ENCODE results near the gene BEND5.

Gene BEND5

GRCh38 chr1:48765335-48765734 lies 11.4 kb downstream of the BEND5 start:
- DNase-seq (ENCODE audit: low spot score) = no peak

- no peak for DNase-seq (ENCODE audit: low spot score)
These were observed 14.7 kb downstream of the BEND5 start for GRCh38 chr1:48761986-48762385.

GRCh38 chr1:48761411-48761810 lies 15.3 kb downstream of the BEND5 start:
- no peak for DNase-seq (ENCODE audit: low spot score)

- DNase-seq (ENCODE audit: low spot score) = no peak
These were observed 15.8 kb downstream of the BEND5 start for GRCh38 chr1:48760857-48761256.

- no peak for DNase-seq (ENCODE audit: low spot score)
These were observed 17.7 kb downstream of the BEND5 start for GRCh38 chr1:48758976-48759375.

- no peak for DNase-seq (ENCODE audit: low spot score)
These were observed 19.3 kb downstream of the BEND5 start for GRCh38 chr1:48757363-48757762.

- DNase-seq (ENCODE audit: low spot score) = no peak
These were observed 19.9 kb downstream of the BEND5 start for GRCh38 chr1:48756683-48757316.

GRCh38 chr1:48753293-48753692 lies 23.4 kb downstream of the BEND5 start:
- no peak for DNase-seq (ENCODE audit: low spot score)

- no peak for DNase-seq (ENCODE audit: low spot score)
These were observed 26.6 kb downstream of the BEND5 start for GRCh38 chr1:48750109-48750508.

- no peak for DNase-seq (ENCODE audit: low spot score)
These were observed 27.6 kb downstream of the BEND5 start for GRCh38 chr1:48749068-48749467.

GRCh38 chr1:48746906-48747305 lies 29.8 kb downstream of the BEND5 start:
- no peak for DNase-seq (ENCODE audit: low spot score)

GRCh38 chr1:48744032-48744431 lies 32.7 kb downstream of the BEND5 start:
- DNase-seq (ENCODE audit: low spot score) = no peak

GRCh38 chr1:48743480-48743879 lies 33.2 kb downstream of the BEND5 start:
- DNase-seq (ENCODE audit: low spot score) = no peak

GRCh38 chr1:48741380-48741779 lies 35.3 kb downstream of the BEND5 start:
- DNase-seq (ENCODE audit: low spot score) = no peak

GRCh38 chr1:48740621-48741020 lies 36.1 kb downstream of the BEND5 start:
- no peak for DNase-seq (ENCODE audit: low spot score)

GRCh38 chr1:48739091-48739490 lies 37.6 kb downstream of the BEND5 start:
- DNase-seq (ENCODE audit: low spot score) = no peak

- DNase-seq (ENCODE audit: low spot score) = no peak
These were observed 38.3 kb downstream of the BEND5 start for GRCh38 chr1:48738356-48738755.

- DNase-seq (ENCODE audit: low spot score) = no peak
These were observed 40.9 kb downstream of the BEND5 start for GRCh38 chr1:48735796-48736195.

- no peak for DNase-seq (ENCODE audit: low spot score)
These were observed 46.4 kb downstream of the BEND5 start for GRCh38 chr1:48730164-48730910.

GRCh38 chr1:48728584-48728983 lies 48.1 kb downstream of the BEND5 start:
- DNase-seq (ENCODE audit: low spot score) = no peak

GRCh38 chr1:48726557-48727215 lies 50.0 kb downstream of the BEND5 start:
- no peak for DNase-seq (ENCODE audit: low spot score)

- DNase-seq (ENCODE audit: low spot score) = no peak
These were observed 50.6 kb downstream of the BEND5 start for GRCh38 chr1:48726139-48726538.

GRCh38 chr1:48725341-48726046 lies 51.2 kb downstream of the BEND5 start:
- no peak for DNase-seq (ENCODE audit: low spot score)
